Activated CD4-positive, alpha-beta T cell treated with anti-CD3 and anti-CD28 coated beads for 36 hours (primary cell): ENCODE measurements around the gene MUSK. TPM values are rescaled to one million over a fixed set of nuclear protein-coding genes. Genes with fewer than 3 reads are reported as not detected.
"Not testable (repeated sequence)": the region's sequence is repeated elsewhere in the genome, so short reads cannot be mapped to it uniquely, and the experiment has no call there.

ENCODE experiments used
- ATAC-seq: fragments of 200-7000 bp; cut with Tn5 transposase; one replicate; pipeline ENCODE4 v1.10.0; 2021; ENCODE audit warnings: mild to moderate bottlenecking, moderate library complexity
- CTCF ChIA-PET: fragments of 350-600 bp; sonication (Branson Sonifier 250); formaldehyde crosslinking; loops from one replicate; lab custom pipeline; 2021; ENCODE audit warnings: antibody characterized with exemption; lab: Charles Lee
- POLR2A ChIA-PET: fragments of 350-600 bp; sonication (Branson Sonifier 250); formaldehyde crosslinking; loops from one replicate; lab custom pipeline; 2021; ENCODE audit warnings: antibody characterized with exemption, inconsistent platforms; lab: Charles Lee
- DNase-seq: peaks from one replicate; pipeline ENCODE4 v3.0.0-alpha.2; 2020
- H3K27ac Mint-ChIP-seq: one replicate; pipeline ENCODE4 v1.8.0; 2021; ENCODE audit warnings: mixed read lengths
- H3K27me3 Mint-ChIP-seq: one replicate; pipeline ENCODE4 v1.8.0; 2021; ENCODE audit warnings: mixed read lengths
- H3K36me3 Mint-ChIP-seq: one replicate; pipeline ENCODE4 v1.8.0; 2021; ENCODE audit warnings: low read depth, mixed read lengths
- H3K4me1 Mint-ChIP-seq: one replicate; pipeline ENCODE4 v1.8.0; 2021; ENCODE audit warnings: mixed read lengths
- H3K4me3 Mint-ChIP-seq: one replicate; pipeline ENCODE4 v1.8.0; 2021; ENCODE audit warnings: mild to moderate bottlenecking, moderate library complexity, mixed read lengths
- H3K9me3 Mint-ChIP-seq: one replicate; pipeline ENCODE4 v1.8.0; 2021; ENCODE audit warnings: low read depth, mixed read lengths
- intact Hi-C, 2 experiments: fragments of 100-400 bp; cut with DNase I in 1 of 2; cut with micrococcal nuclease in 1 of 2; formaldehyde crosslinking; loops; one replicate each; pipeline versions ENCODE4 v1.14.2 to v1.15.1; 2022 to 2024; cut with DNase I, micrococcal nuclease
- total RNA-seq, 2 experiments: library from RNA; stranded (reverse); gene quantifications; one replicate each; pipeline ENCODE4 v1.2.3, GENCODE V29; 2021

Gene MUSK
- total RNA-seq, 2 experiments from 2014 or later = not detected

DNA sequence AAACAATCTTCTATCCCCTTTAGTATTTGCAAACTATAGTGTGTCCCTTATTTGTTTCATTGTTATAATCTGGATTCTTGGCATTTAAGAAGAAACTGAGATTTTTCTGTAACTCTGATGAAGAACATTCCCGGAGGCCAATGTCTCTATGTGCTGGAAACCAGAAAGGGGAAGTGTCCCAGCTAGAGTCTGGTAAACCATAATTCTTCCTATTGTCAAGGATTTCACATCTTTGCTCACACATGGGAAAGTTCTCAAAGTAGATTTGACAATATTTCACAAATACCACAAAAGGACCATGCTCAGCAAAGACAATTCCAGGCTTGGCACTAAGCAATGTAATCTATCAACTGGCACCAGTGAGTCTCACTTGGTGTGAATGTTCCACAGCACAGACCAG, 146.8 kb downstream of the MUSK start:
- intact Hi-C loops = no loop called here
- Mint-ChIP-seq H3K4me1 (no peaks in the 10 kb centered on the region), H3K27ac (no peak overlapping the region), H3K36me3 (no peaks in the 10 kb centered on the region), H3K4me3 (no peak overlapping the region), H3K27me3 (peaks cover 3% of the 10 kb centered on the region), H3K9me3 (no peaks in the 10 kb centered on the region)
- ChIA-PET POLR2A (no interaction called here), CTCF (no interaction called here)
- ATAC-seq (no peak), DNase-seq (no peak)

DNA sequence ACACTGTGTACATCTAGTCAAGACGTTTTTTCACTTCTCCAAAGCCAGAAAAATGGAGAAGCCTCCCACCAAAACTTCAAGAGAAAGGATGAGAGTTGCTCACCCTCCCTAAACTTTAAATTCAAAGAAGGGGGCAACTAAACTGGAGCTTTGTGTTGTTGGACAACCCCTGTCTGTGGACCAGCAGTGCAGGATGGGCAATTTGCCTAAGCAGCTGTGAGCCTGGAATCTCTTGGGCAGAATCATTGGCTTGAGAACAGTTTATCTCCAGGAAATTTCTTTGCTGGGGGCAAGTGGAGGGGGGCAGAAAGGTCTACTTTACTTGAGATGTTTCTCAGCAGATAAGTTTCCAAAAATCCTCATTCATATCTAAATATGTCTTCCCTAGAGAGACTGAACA, 151.8 kb downstream of the MUSK start:
- Mint-ChIP-seq H3K4me3 (no peak overlapping the region), H3K27me3 (no peaks in the 10 kb centered on the region), H3K36me3 (no peaks in the 10 kb centered on the region), H3K27ac (no peak overlapping the region), H3K9me3 (peaks cover 2% of the 10 kb centered on the region), H3K4me1 (no peaks in the 10 kb centered on the region)
- ChIA-PET CTCF (no interaction called here), POLR2A (no interaction called here)
- intact Hi-C loops = no loop called here
- DNase-seq (no peak), ATAC-seq (no peak)

DNA sequence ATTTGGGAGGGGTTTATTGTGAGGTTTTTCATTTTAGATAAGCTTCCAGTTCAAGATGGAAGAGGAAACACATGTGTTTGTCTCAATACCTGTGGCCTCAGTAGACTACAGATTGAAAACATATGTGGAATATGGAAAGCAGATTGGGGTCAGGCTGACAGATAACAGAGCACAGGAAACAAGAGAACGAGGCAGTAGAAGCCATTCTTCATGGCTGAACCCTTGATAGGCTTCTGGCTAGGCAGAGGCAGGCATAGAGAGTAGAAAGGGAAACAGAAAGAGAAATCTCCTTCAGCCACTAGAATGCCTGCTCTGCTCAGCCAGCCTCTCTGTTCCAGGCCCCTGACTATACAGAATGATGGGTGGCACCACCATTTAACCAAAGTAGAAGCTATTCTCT, 152.5 kb downstream of the MUSK start:
- Mint-ChIP-seq H3K4me3 (no peak overlapping the region), H3K27me3 (no peaks in the 10 kb centered on the region), H3K4me1 (no peaks in the 10 kb centered on the region), H3K27ac (no peak overlapping the region), H3K36me3 (no peaks in the 10 kb centered on the region), H3K9me3 (peaks cover 2% of the 10 kb centered on the region)
- intact Hi-C loops = no loop called here
- DNase-seq (no peak), ATAC-seq (no peak)
- ChIA-PET CTCF (interaction anchor here (0.6 kb wide), 1 partner anchor 30 kb away, joined by 3 read pairs; no protein-coding TSS in a partner anchor), POLR2A (no interaction called here)

GRCh38 chr9:110825129-110825528, 156.5 kb downstream of the MUSK start:
- CTCF ChIA-PET, POLR2A ChIA-PET, intact Hi-C loops, H3K27ac Mint-ChIP-seq, H3K9me3 Mint-ChIP-seq, ATAC-seq, H3K4me1 Mint-ChIP-seq, DNase-seq, H3K27me3 Mint-ChIP-seq, H3K4me3 Mint-ChIP-seq, H3K36me3 Mint-ChIP-seq: not testable (repeated sequence)

DNA sequence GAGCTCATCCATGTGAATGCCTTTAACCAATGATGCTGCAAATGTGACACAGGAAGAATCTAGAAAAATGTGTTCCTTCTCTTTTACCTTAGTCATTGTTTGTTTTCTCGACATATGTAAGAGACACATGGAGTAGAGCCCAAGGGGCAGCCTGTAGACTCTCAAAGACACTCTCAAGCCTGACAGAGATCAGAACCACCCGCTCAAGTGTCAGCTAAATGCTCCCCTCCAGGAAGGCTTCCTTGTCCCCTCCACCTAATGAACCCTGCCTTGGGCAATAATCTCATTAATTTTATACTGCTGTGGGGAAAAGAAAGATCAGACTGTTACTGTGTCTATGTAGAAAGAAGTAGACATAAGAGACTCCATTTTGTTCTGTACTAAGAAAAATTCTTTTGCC, 157.4 kb downstream of the MUSK start:
- CTCF ChIA-PET = no interaction called here

DNA sequence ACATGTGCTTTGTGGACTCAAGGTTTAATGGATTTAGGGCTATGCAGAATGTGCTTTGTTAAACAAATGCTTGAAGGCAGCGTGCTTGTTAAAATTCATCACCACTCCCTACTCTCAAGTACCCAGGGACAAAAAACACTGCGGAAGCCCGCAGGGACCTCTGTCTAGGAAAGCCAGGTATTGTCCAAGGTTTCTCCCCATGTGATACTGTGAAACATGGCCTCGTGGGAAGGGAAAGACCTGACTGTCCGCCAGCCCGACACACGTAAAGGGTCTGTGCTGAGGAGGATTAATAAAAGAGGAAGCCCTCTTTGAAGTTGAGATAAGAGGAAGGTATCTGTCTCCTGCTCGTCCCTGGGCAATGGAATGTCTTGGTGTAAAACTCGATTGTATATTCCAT, 157.8 kb downstream of the MUSK start:
- ATAC-seq, H3K36me3 Mint-ChIP-seq, POLR2A ChIA-PET, CTCF ChIA-PET, H3K4me3 Mint-ChIP-seq, H3K27ac Mint-ChIP-seq, H3K9me3 Mint-ChIP-seq, H3K27me3 Mint-ChIP-seq, DNase-seq, intact Hi-C loops, H3K4me1 Mint-ChIP-seq: not testable (repeated sequence)

More for the DNA sequence above, 157.4 kb downstream of the MUSK start:
- Mint-ChIP-seq H3K4me1 (no peaks in the 10 kb centered on the region), H3K27ac (no peak overlapping the region), H3K9me3 (peaks cover 2% of the 10 kb centered on the region), H3K27me3 (no peaks in the 10 kb centered on the region), H3K36me3 (no peaks in the 10 kb centered on the region), H3K4me3 (no peak overlapping the region)
- DNase-seq (no peak), ATAC-seq (no peak)
- POLR2A ChIA-PET = no interaction called here
- intact Hi-C loops = no loop called here

DNA sequence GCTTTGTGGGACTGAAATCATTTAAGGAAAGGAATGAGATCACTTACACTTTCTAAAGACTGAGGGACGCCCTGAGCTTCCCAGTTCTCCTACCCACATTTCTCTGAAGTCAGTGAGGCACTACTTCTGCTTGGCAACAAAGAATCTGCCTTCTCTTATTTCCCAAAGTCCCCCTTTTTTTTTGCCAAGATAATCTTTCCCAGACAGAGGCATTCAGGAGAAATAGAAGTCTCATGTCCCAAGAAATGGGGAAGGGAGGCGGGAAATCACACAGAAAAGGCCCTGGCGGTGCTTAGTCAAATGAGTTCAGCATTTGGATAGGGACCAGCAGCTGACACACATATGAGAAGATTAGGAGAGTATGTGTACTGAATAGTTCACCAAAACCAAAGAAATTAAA, 159.7 kb downstream of the MUSK start:
- no peaks in the 10 kb centered on the region for H3K4me1 Mint-ChIP-seq
- H3K27ac Mint-ChIP-seq = no peak overlapping the region
- peaks cover 2% of the 10 kb centered on the region for H3K27me3 Mint-ChIP-seq
- H3K4me3 Mint-ChIP-seq = no peak overlapping the region
- no peaks in the 10 kb centered on the region for H3K36me3 Mint-ChIP-seq
- ChIA-PET POLR2A (no interaction called here), CTCF (no interaction called here)
- H3K9me3 Mint-ChIP-seq = peaks cover 2% of the 10 kb centered on the region
- intact Hi-C loops = no loop called here
- ATAC-seq (no peak), DNase-seq (no peak)

- ATAC-seq (no peak), DNase-seq (no peak)
- intact Hi-C loops = no loop called here
- Mint-ChIP-seq H3K9me3 (no peaks in the 10 kb centered on the region), H3K36me3 (no peaks in the 10 kb centered on the region), H3K27ac (no peak overlapping the region), H3K27me3 (peaks cover 2% of the 10 kb centered on the region), H3K4me1 (no peaks in the 10 kb centered on the region), H3K4me3 (no peak overlapping the region)
- POLR2A ChIA-PET = no interaction called here
- CTCF ChIA-PET = no interaction called here
Measured at GRCh38 chr9:110830495-110830894, 161.9 kb downstream of the MUSK start.

DNA sequence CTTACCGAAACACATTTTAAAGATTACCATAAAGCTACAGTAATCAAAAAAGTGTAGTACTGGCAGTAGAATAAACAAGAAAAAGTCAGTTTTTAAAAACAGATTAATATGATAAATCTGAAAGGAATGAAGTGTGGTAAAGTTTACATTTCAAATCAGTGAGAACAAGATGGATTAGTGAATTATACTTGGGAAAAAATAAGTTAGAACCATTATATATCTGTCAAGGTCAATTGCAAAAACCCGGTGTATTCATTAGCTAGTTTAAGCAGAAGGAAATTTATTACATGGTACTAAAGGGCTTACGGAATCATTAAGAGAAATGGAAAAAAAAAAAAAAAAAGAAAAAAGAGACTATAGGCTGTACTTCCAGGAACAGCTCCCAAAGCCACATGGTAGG, 164.3 kb downstream of the MUSK start:
- ChIA-PET CTCF (interaction anchor here (0.6 kb wide), 1 partner anchor 1144 kb away, joined by 3 read pairs; no protein-coding TSS in a partner anchor), POLR2A (no interaction called here)
- H3K4me3 Mint-ChIP-seq = no peak overlapping the region
- H3K36me3 Mint-ChIP-seq = no peaks in the 10 kb centered on the region
- H3K27ac Mint-ChIP-seq = no peak overlapping the region
- no peak for DNase-seq
- no peak for ATAC-seq
- H3K9me3 Mint-ChIP-seq = no peaks in the 10 kb centered on the region
- intact Hi-C loops = no loop called here
- H3K27me3 Mint-ChIP-seq = peaks cover 2% of the 10 kb centered on the region
- H3K4me1 Mint-ChIP-seq = no peaks in the 10 kb centered on the region

GRCh38 chr9:110835404-110835803, 166.8 kb downstream of the MUSK start:
- H3K27ac Mint-ChIP-seq = no peak overlapping the region
- H3K36me3 Mint-ChIP-seq = no peaks in the 10 kb centered on the region
- H3K27me3 Mint-ChIP-seq = peaks cover 2% of the 10 kb centered on the region
- H3K9me3 Mint-ChIP-seq = peaks cover 1% of the 10 kb centered on the region
- no peak for DNase-seq
- no peaks in the 10 kb centered on the region for H3K4me1 Mint-ChIP-seq
- H3K4me3 Mint-ChIP-seq = no peak overlapping the region
- no peak for ATAC-seq
- POLR2A ChIA-PET = no interaction called here
- intact Hi-C loops = no loop called here
- CTCF ChIA-PET = no interaction called here

GRCh38 chr9:110835859-110836271, 167.3 kb downstream of the MUSK start:
- POLR2A ChIA-PET = no interaction called here
- DNase-seq = no peak
- H3K4me1 Mint-ChIP-seq = no peaks in the 10 kb centered on the region
- peaks cover 4% of the 10 kb centered on the region for H3K9me3 Mint-ChIP-seq
- peaks cover 2% of the 10 kb centered on the region for H3K27me3 Mint-ChIP-seq
- intact Hi-C loops = no loop called here
- no peak overlapping the region for H3K4me3 Mint-ChIP-seq
- no peak overlapping the region for H3K27ac Mint-ChIP-seq
- ATAC-seq = no peak
- H3K36me3 Mint-ChIP-seq = no peaks in the 10 kb centered on the region
- CTCF ChIA-PET = no interaction called here

DNA sequence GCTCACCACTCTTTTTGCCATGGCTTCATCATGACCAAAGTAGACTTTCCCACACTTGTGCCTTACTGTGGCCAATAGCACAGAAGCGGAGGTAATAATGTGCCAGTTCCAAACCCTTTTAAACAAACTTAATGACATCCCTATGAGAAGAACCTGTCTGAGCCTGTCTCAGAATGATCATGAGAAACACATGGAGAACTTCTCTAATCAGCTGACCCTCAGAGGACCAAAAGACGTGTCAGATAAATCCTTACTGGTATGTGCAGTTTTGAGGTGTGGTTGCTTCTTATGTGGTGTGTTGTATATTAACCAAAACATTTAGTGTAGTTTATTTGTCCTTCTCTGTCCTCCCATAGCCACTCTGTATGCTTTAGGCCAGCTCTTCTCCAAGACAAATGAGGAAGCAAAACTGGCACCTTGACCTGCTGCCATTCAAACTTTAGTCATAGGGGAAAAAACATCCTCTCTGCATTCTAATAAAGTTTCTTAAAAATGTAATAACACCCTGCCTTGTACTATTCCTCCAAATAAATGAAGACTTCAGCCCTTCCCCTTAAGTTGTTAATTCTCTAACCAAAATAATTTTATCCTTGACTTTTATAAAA, 168.9 kb downstream of the MUSK start:
- CTCF ChIA-PET = no interaction called here
- POLR2A ChIA-PET = no interaction called here
- intact Hi-C loops = no loop called here
- Mint-ChIP-seq H3K36me3 (no peaks in the 10 kb centered on the region), H3K9me3 (peaks cover 4% of the 10 kb centered on the region), H3K27me3 (no peaks in the 10 kb centered on the region), H3K4me1 (no peaks in the 10 kb centered on the region), H3K4me3 (no peak overlapping the region), H3K27ac (no peak overlapping the region)
- ATAC-seq = no peak
- DNase-seq = no peak
